HG03097 (cell line): ENCODE data around the gene HARS2.
"Not testable (repeated sequence)": the region's sequence is repeated elsewhere in the genome, so short reads cannot be mapped to it uniquely, and the experiment has no call there.

ENCODE experiments used
- ATAC-seq: cut with Tn5 transposase; IDR thresholded peaks from one replicate; pipeline ENCODE4 v1.9.1; 2021; ENCODE audit not compliant: unreplicated experiment, low FRiP score

HARS2 gene

GRCh38 chr5:140690941-140691924 lies at the start of gene HARS2, which contains the start of gene HARS1:
Gene HARS2 (plus strand): TSS chr5:140691455. CDS start chr5:140691649, 194 bp downstream.
Gene HARS1 (minus strand): TSS chr5:140691370. CDS start chr5:140691304, 66 bp downstream.
- peak; percentile 93 for ATAC-seq

- ATAC-seq: no peak
Measured at GRCh38 chr5:140641716-140642115, 49.5 kb upstream of the HARS2 start.

GRCh38 chr5:140642718-140643117 lies 48.5 kb upstream of the HARS2 start:
- ATAC-seq: no peak

GRCh38 chr5:140647042-140647419 lies 44.2 kb upstream of the HARS2 start:
- ATAC-seq: peak; percentile 10

GRCh38 chr5:140658870-140659269 lies 32.4 kb upstream of the HARS2 start:
- no peak for ATAC-seq

GRCh38 chr5:140660371-140660770 lies 30.9 kb upstream of the HARS2 start:
- ATAC-seq: not testable (repeated sequence)

GRCh38 chr5:140664030-140664358 lies 27.3 kb upstream of the HARS2 start:
- ATAC-seq: no peak

- ATAC-seq: peak; percentile 94
Measured at GRCh38 chr5:140664359-140665119, 26.7 kb upstream of the HARS2 start, which contains the start of gene WDR55. Gene WDR55 (plus strand): TSS chr5:140664904. CDS start chr5:140664913, 9 bp downstream.

GRCh38 chr5:140671035-140671434 lies 20.2 kb upstream of the HARS2 start:
- not testable (repeated sequence) for ATAC-seq

- ATAC-seq: no peak
Measured at GRCh38 chr5:140671472-140672125, 19.7 kb upstream of the HARS2 start.

GRCh38 chr5:140672455-140673186 lies 18.6 kb upstream of the HARS2 start:
- no peak for ATAC-seq

GRCh38 chr5:140673187-140673976 lies 17.9 kb upstream of the HARS2 start, which contains the start of gene DND1:
Gene DND1 (minus strand): TSS chr5:140673576. CDS start chr5:140673542, 34 bp downstream.
- no peak for ATAC-seq

GRCh38 chr5:140674211-140674610 lies 17.0 kb upstream of the HARS2 start:
- no peak for ATAC-seq

- no peak for ATAC-seq
Measured at GRCh38 chr5:140674629-140675028, 16.6 kb upstream of the HARS2 start.

- no peak for ATAC-seq
Measured at GRCh38 chr5:140677947-140678346, 13.3 kb upstream of the HARS2 start.

- no peak for ATAC-seq
Measured at GRCh38 chr5:140678993-140679392, 12.3 kb upstream of the HARS2 start.

GRCh38 chr5:140690376-140690932 lies 801 bp upstream of the HARS2 start:
- ATAC-seq: no peak

- no peak for ATAC-seq
Measured at GRCh38 chr5:140694276-140694675, 3.0 kb downstream of the HARS2 start.
